ENCODE results near the gene GSN.

- TF ChIP-seq POLR2A (IDR thresholded peaks at IDR 0.05; ENCODE audit: extremely low read depth, insufficient read length) = no peak
- no peak for TF ChIP-seq CTCF (IDR thresholded peaks at IDR 0.05; ENCODE audit: low read depth, low read length)
- TF ChIP-seq, protein P1, sequence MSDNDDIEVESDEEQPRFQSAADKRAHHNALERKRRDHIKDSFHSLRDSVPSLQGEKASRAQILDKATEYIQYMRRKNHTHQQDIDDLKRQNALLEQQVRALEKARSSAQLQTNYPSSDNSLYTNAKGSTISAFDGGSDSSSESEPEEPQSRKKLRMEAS (IDR thresholded peaks at IDR 0.05; ENCODE audit: low read depth, low read length) = no peak
- TF ChIP-seq MYC (IDR thresholded peaks at IDR 0.05; ENCODE audit: low read depth, low read length) = no peak
These were observed 42.6 kb downstream of the GSN start for GRCh38 chr9:121310571-121310970.
